Neuronal stem cell (in vitro differentiated cells): ENCODE results near the gene DENND5A.
A peak's percentile ranks its signal among the peaks of the same experiment; 100 is the strongest.
"Not testable (repeated sequence)": the region's sequence is repeated elsewhere in the genome, so short reads cannot be mapped to it uniquely, and the experiment has no call there.

Source experiments
- DNase-seq: peaks from one replicate; pipeline ENCODE4 v3.0.0-alpha.2; 2013; ENCODE audit warnings: low spot score
- H2AFZ ChIP-seq: one replicate; pipeline ENCODE4 v1.6.1; 2013; ENCODE audit warnings: mild to moderate bottlenecking, low read length, inconsistent platforms
- H2AK5ac ChIP-seq: 2 replicates; pipeline ENCODE4 v1.6.1; 2013; ENCODE audit warnings: low read depth, mild to moderate bottlenecking, inconsistent platforms, low read length, moderate library complexity, mixed read lengths
- H2BK120ac ChIP-seq: 2 replicates; pipeline ENCODE4 v1.6.1; 2013; ENCODE audit warnings: low read depth, mild to moderate bottlenecking, inconsistent platforms, low read length, moderate library complexity, mixed read lengths
- H2BK12ac ChIP-seq: one replicate; pipeline ENCODE4 v1.6.1; 2013; ENCODE audit warnings: low read length, inconsistent platforms
- H2BK15ac ChIP-seq: 2 replicates; pipeline ENCODE4 v1.6.1; 2013; ENCODE audit warnings: mild to moderate bottlenecking, low read length, inconsistent platforms, mixed read lengths
- H2BK5ac ChIP-seq: one replicate; pipeline ENCODE4 v1.6.1; 2013; ENCODE audit warnings: inconsistent platforms, mild to moderate bottlenecking, low read length, moderate library complexity
- H3K14ac ChIP-seq: one replicate; pipeline ENCODE4 v1.6.1; 2013; ENCODE audit warnings: low read length, inconsistent platforms
- H3K18ac ChIP-seq: 2 replicates; pipeline ENCODE4 v1.6.1; 2013; ENCODE audit warnings: low read length, inconsistent platforms
- H3K23ac ChIP-seq: 2 replicates; pipeline ENCODE4 v1.6.1; 2013; ENCODE audit warnings: low read depth, mild to moderate bottlenecking, mixed read lengths, low read length, inconsistent platforms; ENCODE audit not compliant: poor library complexity
- H3K27ac ChIP-seq: replicated peaks from 3 replicates; pipeline ENCODE4 v1.5.1; 2013; ENCODE audit warnings: low read length, inconsistent platforms
- H3K27me3 ChIP-seq, 3 experiments: 2 replicates each; pipeline ENCODE4 v1.6.1; 2013; ENCODE audit warnings: low read length in 3 of 3, mild to moderate bottlenecking in 2 of 3, inconsistent platforms in 1 of 3, low read depth in 1 of 3, mixed read lengths in 1 of 3, moderate library complexity in 1 of 3; ENCODE audit not compliant: control insufficient read depth in 3 of 3, insufficient read depth in 3 of 3
- H3K36me3 ChIP-seq, 2 donors: replicated peaks in 1 of 2; 2 replicates each; pipeline ENCODE4 v1.6.1; 2013; ENCODE audit warnings: low read length in 2 of 2; ENCODE audit not compliant: control insufficient read depth in 2 of 2, insufficient read depth in 2 of 2
- H3K4ac ChIP-seq: 2 replicates; pipeline ENCODE4 v1.6.1; 2013; ENCODE audit warnings: inconsistent platforms, mild to moderate bottlenecking, low read length, moderate library complexity
- H3K4me1 ChIP-seq, 2 donors: 1 replicate in 1 of 2; 2 replicates in 1 of 2; pipeline ENCODE4 v1.6.1; 2013; ENCODE audit warnings: low read length in 2 of 2, low read depth in 1 of 2; ENCODE audit not compliant: control insufficient read depth in 2 of 2, insufficient read depth in 1 of 2
- H3K4me2 ChIP-seq: one replicate; pipeline ENCODE4 v1.6.1; 2013; ENCODE audit warnings: mild to moderate bottlenecking, low read length, inconsistent platforms; ENCODE audit not compliant: insufficient read depth, poor library complexity, severe bottlenecking
- H3K4me3 ChIP-seq, 2 donors: 2 replicates each; pipeline ENCODE4 v1.5.1; 2013; ENCODE audit warnings: low read length in 2 of 2, mild to moderate bottlenecking in 2 of 2, inconsistent platforms in 1 of 2, moderate library complexity in 1 of 2
- H3K79me1 ChIP-seq: one replicate; pipeline ENCODE4 v1.6.1; 2013; ENCODE audit warnings: low read depth, mild to moderate bottlenecking, inconsistent platforms, low read length, moderate library complexity
- H3K9ac ChIP-seq: one replicate; pipeline ENCODE4 v1.6.1; 2013; ENCODE audit warnings: mild to moderate bottlenecking, low read depth, low read length, inconsistent platforms; ENCODE audit not compliant: poor library complexity
- H3K9me3 ChIP-seq, 2 donors: replicated peaks in 1 of 2; 2 replicates each; pipeline versions ENCODE3 to v1.6.1; 2013; ENCODE audit warnings: low read length in 2 of 2, mild to moderate bottlenecking in 2 of 2, inconsistent platforms in 1 of 2, low read depth in 1 of 2, mixed read lengths in 1 of 2, moderate library complexity in 1 of 2; ENCODE audit not compliant: control insufficient read depth in 2 of 2, insufficient read depth in 1 of 2
- H4K8ac ChIP-seq: one replicate; pipeline ENCODE4 v1.6.1; 2013; ENCODE audit warnings: low read depth, mild to moderate bottlenecking, inconsistent platforms, low read length, moderate library complexity
- H4K91ac ChIP-seq: one replicate; pipeline ENCODE4 v1.6.1; 2013; ENCODE audit warnings: low read length, low read depth, mild to moderate bottlenecking, inconsistent platforms; ENCODE audit not compliant: poor library complexity
- WGBS, 2 donors: extraction: QIAGEN DNeasy Blood & Tissue Kit; methylation state at CpG; one replicate each; pipeline ENCODE4 v1.1.7; 2013; ENCODE audit warnings: missing lambda C conversion rate in 2 of 2, mixed read lengths in 1 of 2; ENCODE audit not compliant: insufficient read length in 2 of 2, insufficient replicate concordance in 1 of 2; ENCODE audit errors: extremely low coverage in 2 of 2; 5-methylcytosine and 5-hydroxymethylcytosine counted together

Gene DENND5A

DNA sequence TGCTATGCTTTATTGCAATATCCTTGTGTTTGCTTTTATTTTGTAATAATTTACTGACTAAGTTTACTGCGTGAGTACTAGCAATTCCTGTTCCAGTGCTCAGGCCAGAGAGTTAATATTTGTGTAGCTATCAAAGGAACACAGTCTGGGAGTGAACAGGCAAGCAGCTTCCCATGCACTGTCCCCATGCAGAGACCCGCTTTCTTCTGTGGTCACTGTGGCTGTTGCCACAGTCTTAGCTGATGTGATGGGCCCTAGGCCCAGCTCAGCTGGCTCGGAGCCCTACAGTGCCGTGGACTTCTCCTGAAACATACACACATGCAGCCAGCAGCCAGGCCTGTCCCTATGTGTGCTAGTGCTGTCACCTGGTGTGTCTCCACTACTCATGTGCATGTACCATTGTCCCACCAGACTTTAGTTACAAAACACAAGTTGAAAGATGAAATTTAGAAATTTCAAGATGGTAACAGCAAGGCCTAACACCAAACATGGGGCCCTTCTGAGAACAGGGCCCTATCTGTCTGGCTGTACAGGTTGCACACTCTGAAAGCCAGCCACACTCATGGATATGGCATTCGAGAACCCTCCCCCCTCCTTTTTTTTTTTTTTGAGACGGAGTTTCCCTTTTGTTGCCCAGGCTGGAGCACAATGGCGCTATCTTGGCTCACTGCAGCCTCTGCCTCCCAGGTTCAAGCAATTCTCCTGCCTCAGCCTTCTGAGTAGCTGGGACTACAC lies 161.4 kb downstream of the DENND5A start:
- no peak overlapping the region for H3K4me3 ChIP-seq
- H2BK120ac ChIP-seq, result no peak overlapping the region
- H3K4me2 ChIP-seq, result no peak overlapping the region
- peak overlapping the region; percentile 75 for H3K14ac ChIP-seq
- H2BK15ac ChIP-seq, result no peak overlapping the region
- H2BK5ac ChIP-seq, result no peak overlapping the region
- H3K27me3 ChIP-seq, result no peaks in the 10 kb centered on the region
- no peak overlapping the region for H3K4ac ChIP-seq
- H4K91ac ChIP-seq, result no peak overlapping the region
- H3K23ac ChIP-seq, result no peak overlapping the region
- no peaks in the 10 kb centered on the region for H3K79me1 ChIP-seq
- H4K8ac ChIP-seq, result no peak overlapping the region
- H3K4me1 ChIP-seq, result peaks cover 0 to 4% of the 10 kb centered on the region in 2 donors
- peak overlapping the region; percentile 76 for H2AK5ac ChIP-seq
- no CpG with 5 or more reads among the region's 7 CpGs for WGBS, 2 donors
- peak overlapping the region; percentile 66 for H3K18ac ChIP-seq
- H3K36me3 ChIP-seq, result no peaks in the 10 kb centered on the region
- H2AFZ ChIP-seq, result no peak overlapping the region
- no peaks in the 10 kb centered on the region for H3K9me3 ChIP-seq
- DNase-seq, result no peak
- H3K27ac ChIP-seq, result no peak overlapping the region
- peak overlapping the region; percentile 51 for H3K9ac ChIP-seq
- H2BK12ac ChIP-seq, result no peak overlapping the region

DNA sequence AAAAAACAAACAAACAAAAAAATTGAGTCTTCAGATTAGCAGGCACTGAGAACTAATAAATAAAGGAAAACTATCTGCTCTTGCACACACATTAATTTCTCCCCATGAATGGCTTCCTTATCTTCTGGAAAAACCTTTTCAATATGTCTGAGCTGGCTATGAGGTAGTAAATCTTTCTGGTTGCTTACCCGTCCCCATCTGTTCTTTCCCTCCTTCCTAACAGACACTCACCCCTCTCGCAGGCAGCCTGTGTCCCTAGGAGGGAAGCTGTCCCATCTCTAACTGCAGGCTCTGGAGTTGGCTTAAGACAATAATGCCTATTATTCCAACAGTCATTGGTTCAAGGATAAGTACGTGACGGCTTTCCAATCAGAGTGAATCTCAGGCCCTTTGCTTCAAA lies 165.5 kb downstream of the DENND5A start:
- no peak overlapping the region for H2AK5ac ChIP-seq
- no peak overlapping the region for H4K91ac ChIP-seq
- no peaks in the 10 kb centered on the region for H3K27me3 ChIP-seq
- no peak overlapping the region for H3K4me2 ChIP-seq
- no peak overlapping the region for H3K4ac ChIP-seq
- H3K9me3 ChIP-seq, result no peaks in the 10 kb centered on the region
- no peak overlapping the region for H2AFZ ChIP-seq
- no peak overlapping the region for H3K14ac ChIP-seq
- no peak overlapping the region for H3K27ac ChIP-seq
- no peak for DNase-seq
- H4K8ac ChIP-seq, result no peak overlapping the region
- peaks cover 0 to 4% of the 10 kb centered on the region in 2 donors for H3K4me1 ChIP-seq
- H3K4me3 ChIP-seq, result no peak overlapping the region
- H3K23ac ChIP-seq, result no peak overlapping the region
- H3K18ac ChIP-seq, result no peak overlapping the region
- no peak overlapping the region for H2BK12ac ChIP-seq
- no peaks in the 10 kb centered on the region for H3K36me3 ChIP-seq
- no peak overlapping the region for H2BK15ac ChIP-seq
- no CpG with 5 or more reads among the region's 4 CpGs for WGBS, 2 donors
- H3K9ac ChIP-seq, result no peak overlapping the region
- no peak overlapping the region for H2BK120ac ChIP-seq
- H3K79me1 ChIP-seq, result no peaks in the 10 kb centered on the region
- no peak overlapping the region for H2BK5ac ChIP-seq

DNA sequence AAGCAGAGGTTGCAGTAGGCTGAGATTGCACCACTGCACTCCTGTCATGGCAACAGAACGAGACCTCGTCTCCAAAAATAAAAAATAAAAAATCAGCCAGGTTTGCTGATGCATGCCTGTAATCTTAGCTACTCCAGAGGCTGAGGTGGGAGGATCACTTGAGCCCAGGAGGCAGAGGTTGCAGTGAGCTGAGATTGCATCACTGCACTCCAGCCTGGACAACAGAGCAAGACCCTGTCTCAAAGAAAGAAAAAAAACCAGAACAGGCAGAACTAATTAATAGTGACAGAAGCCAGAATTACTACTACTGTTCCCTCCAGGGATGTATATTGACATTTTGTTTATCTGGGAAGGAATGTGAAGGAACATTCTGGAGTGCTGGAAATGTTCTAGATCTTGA lies 166.7 kb downstream of the DENND5A start:
- not testable (repeated sequence) for H3K4ac ChIP-seq, H3K27ac ChIP-seq, H2AK5ac ChIP-seq, H3K27me3 ChIP-seq, DNase-seq, H2AFZ ChIP-seq, H2BK5ac ChIP-seq, H3K36me3 ChIP-seq, H3K23ac ChIP-seq, H4K8ac ChIP-seq, H3K9ac ChIP-seq, H3K18ac ChIP-seq, H2BK15ac ChIP-seq, H3K4me2 ChIP-seq, H4K91ac ChIP-seq, H2BK120ac ChIP-seq, H3K4me3 ChIP-seq, H2BK12ac ChIP-seq, H3K4me1 ChIP-seq, H3K9me3 ChIP-seq, H3K79me1 ChIP-seq, H3K14ac ChIP-seq
- WGBS, 2 donors, result no CpG with 5 or more reads among the region's 2 CpGs

DNA sequence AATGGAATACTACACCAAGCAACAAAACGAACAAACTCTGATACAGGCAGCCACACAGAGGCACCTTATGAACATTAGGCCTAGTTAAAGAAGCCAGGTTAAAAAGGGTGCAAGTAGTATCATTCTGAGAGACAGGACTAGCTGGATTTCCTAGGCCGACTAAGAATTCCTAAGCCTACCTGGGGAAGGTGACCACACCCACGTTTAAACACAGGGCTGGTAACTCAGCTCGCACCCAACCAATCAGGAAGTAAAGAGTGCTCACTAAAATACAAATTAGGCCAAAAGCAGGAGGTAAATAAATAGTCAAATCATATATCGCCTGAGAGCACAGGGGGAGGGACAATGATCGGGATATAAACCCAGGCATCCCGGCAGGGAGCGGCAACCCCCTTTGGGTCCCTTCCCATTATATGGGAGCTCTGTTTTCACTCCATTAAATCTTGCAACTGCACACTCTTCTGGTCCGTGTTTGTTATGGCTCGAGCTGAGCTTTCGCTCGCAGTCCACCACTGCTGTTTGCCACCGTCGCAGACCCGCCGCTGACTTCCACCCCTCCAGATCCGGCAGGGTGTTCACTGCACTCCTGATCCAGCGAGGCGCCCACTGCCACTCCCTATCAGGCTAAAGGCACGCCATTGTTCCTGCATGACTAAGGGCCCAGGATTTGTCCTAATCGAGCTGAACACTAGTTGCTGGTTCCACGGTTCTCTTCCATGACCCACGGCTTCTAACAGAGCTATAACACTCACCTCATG lies 167.8 kb downstream of the DENND5A start:
- H3K79me1 ChIP-seq, H3K36me3 ChIP-seq, H3K18ac ChIP-seq, H3K4ac ChIP-seq, H2AFZ ChIP-seq, H3K9me3 ChIP-seq, H3K27me3 ChIP-seq, H2BK15ac ChIP-seq, H3K4me2 ChIP-seq, H3K4me1 ChIP-seq, H3K9ac ChIP-seq, H2BK5ac ChIP-seq, H2AK5ac ChIP-seq, H3K27ac ChIP-seq, H3K23ac ChIP-seq, H2BK120ac ChIP-seq, H2BK12ac ChIP-seq, DNase-seq, H3K14ac ChIP-seq, H3K4me3 ChIP-seq, H4K91ac ChIP-seq: not testable (repeated sequence)
- peak overlapping the region; percentile 57 for H4K8ac ChIP-seq
- WGBS, 2 donors, result no CpG with 5 or more reads among the region's 23 CpGs
